K562 (cell line): ENCODE results near the gene ERVH48-1. TPM values are rescaled to one million over a fixed set of nuclear protein-coding genes. Genes with fewer than 3 reads are reported as not detected.

Experiments
- BCLAF1 ChIP-seq, 2 experiments: fragments of 450-650 bp in 1 of 2; IDR thresholded peaks; 2 replicates each; pipeline ENCODE4 v1.6.1; 2011 to 2017; ENCODE audit warnings: low read depth in 2 of 2, antibody characterized with exemption in 1 of 2, borderline replicate concordance in 1 of 2, low read length in 1 of 2, mild to moderate bottlenecking in 1 of 2, mixed read lengths in 1 of 2; ENCODE audit not compliant: control insufficient read depth in 1 of 2
- CBFB ChIP-seq: sonication (generic); formaldehyde crosslinking; IDR thresholded peaks from 2 replicates; pipeline ENCODE4 v1.4.0; 2020; ENCODE audit warnings: mild to moderate bottlenecking, missing genetic modification reagents
- CBX3 ChIP-seq, 2 experiments: IDR thresholded peaks; 1 replicate in 1 of 2; 2 replicates in 1 of 2; pipeline ENCODE4 v1.6.1; 2012; ENCODE audit warnings: inconsistent platforms in 2 of 2, low read length in 2 of 2, borderline replicate concordance in 1 of 2, control low read depth in 1 of 2
- CSDE1 ChIP-seq, 2 experiments: fragments of 450-650 bp; IDR thresholded peaks; 2 replicates each; pipeline ENCODE4 v1.6.1; 2016; ENCODE audit warnings: mild to moderate bottlenecking in 1 of 2
- E2F1 ChIP-seq: sonication (generic); formaldehyde crosslinking; IDR thresholded peaks from 2 replicates; pipeline ENCODE4 v1.8.1; 2023; ENCODE audit warnings: mild to moderate bottlenecking, missing genetic modification reagents, moderate library complexity
- E2F5 ChIP-seq: sonication (generic); formaldehyde crosslinking; IDR thresholded peaks from 2 replicates; pipeline ENCODE4 v1.8.0; 2022; ENCODE audit warnings: mild to moderate bottlenecking, missing genetic modification reagents
- ESRRA ChIP-seq: fragments of 450-650 bp; IDR thresholded peaks from 2 replicates; pipeline ENCODE4 v1.6.1; 2014; ENCODE audit warnings: low read depth, mild to moderate bottlenecking, moderate library complexity, borderline replicate concordance
- GABPB2 ChIP-seq: fragments of 250-450 bp; sonication (Bioruptor Pico); conservative IDR thresholded peaks from 2 replicates; pipeline ENCODE4 v1.5.1; 2021; ENCODE audit warnings: mild to moderate bottlenecking
- IFI16 ChIP-seq: fragments of 250-450 bp; sonication (Bioruptor Pico); IDR thresholded peaks from 2 replicates; pipeline ENCODE4 v2.1.2; 2022; ENCODE audit warnings: mild to moderate bottlenecking, inconsistent platforms
- KDM1A ChIP-seq, 2 experiments: fragments of 450-650 bp; IDR thresholded peaks; 2 replicates each; pipeline ENCODE4 v1.6.1; 2016; ENCODE audit warnings: mild to moderate bottlenecking in 2 of 2
- KDM2B ChIP-seq: fragments of 250-450 bp; sonication (Bioruptor Pico); IDR thresholded peaks from 2 replicates; pipeline ENCODE4 v1.8.0; 2021; ENCODE audit warnings: mild to moderate bottlenecking, moderate library complexity
- KLF10 ChIP-seq: fragments of 250-450 bp; sonication (Bioruptor Pico); IDR thresholded peaks from 2 replicates; pipeline ENCODE4 v1.6.1; 2021; ENCODE audit warnings: matching md5 sums
- MTF1 ChIP-seq: fragments of 250-450 bp; sonication (Bioruptor Pico); IDR thresholded peaks from 2 replicates; pipeline ENCODE4 v1.9.0; 2021; ENCODE audit warnings: moderate library complexity, mild to moderate bottlenecking, inconsistent platforms, borderline replicate concordance
- NFE2L1 ChIP-seq: fragments of 450-650 bp; IDR thresholded peaks from 2 replicates; pipeline ENCODE4 v1.6.1; 2016; ENCODE audit warnings: missing genetic modification characterization, low read depth, mild to moderate bottlenecking, missing compliant biosample characterization, moderate library complexity, borderline replicate concordance
- NRF1 ChIP-seq, 2 experiments: fragments of 450-650 bp; IDR thresholded peaks in 1 of 2; conservative IDR thresholded peaks in 1 of 2; 2 replicates each; pipeline ENCODE4 v1.6.1; 2014; ENCODE audit warnings: mild to moderate bottlenecking in 2 of 2
- POLR3G ChIP-seq: IDR thresholded peaks from 2 replicates; pipeline ENCODE4 v1.6.1; 2011; ENCODE audit not compliant: insufficient read length, insufficient replicate concordance; ENCODE audit errors: extremely low read depth
- SAP30 ChIP-seq: fragments of 200-600 bp; sonication (generic); IDR thresholded peaks from 2 replicates; pipeline ENCODE4 v1.6.1; 2012; ENCODE audit warnings: borderline replicate concordance, low read depth, mild to moderate bottlenecking, moderate library complexity, low read length, control low read depth, inconsistent platforms; ENCODE audit not compliant: insufficient read depth, poor library complexity, severe bottlenecking
- SMC3 ChIP-seq: conservative IDR thresholded peaks from 2 replicates; pipeline ENCODE4 v1.6.1; 2011; ENCODE audit warnings: low read depth, low read length, improper control_type of control experiment; ENCODE audit not compliant: insufficient read depth
- SREBF2 ChIP-seq: sonication (generic); formaldehyde crosslinking; IDR thresholded peaks from 2 replicates; pipeline ENCODE4 v1.4.0; 2020; ENCODE audit warnings: mild to moderate bottlenecking, missing genetic modification reagents
- TAF15 ChIP-seq: fragments of 200-400 bp; formaldehyde crosslinking; IDR thresholded peaks from 2 replicates; pipeline ENCODE4 v1.6.1; 2017; ENCODE audit warnings: mild to moderate bottlenecking, low read depth, low read length, moderate library complexity
- ZFPM2 ChIP-seq: fragments of 250-450 bp; sonication (Bioruptor Pico); IDR thresholded peaks from 2 replicates; pipeline ENCODE4 v1.5.1; 2022; ENCODE audit warnings: mild to moderate bottlenecking
- ZNF121 ChIP-seq: sonication (generic); formaldehyde crosslinking; conservative IDR thresholded peaks from 2 replicates; pipeline ENCODE4 v1.8.0; 2022; ENCODE audit warnings: missing genetic modification reagents
- ZNF3 ChIP-seq: fragments of 250-450 bp; sonication (Bioruptor Pico); IDR thresholded peaks from 2 replicates; pipeline ENCODE4 v1.5.0; 2021; ENCODE audit warnings: mild to moderate bottlenecking, moderate library complexity
- ZNF408 ChIP-seq: fragments of 250-450 bp; sonication (Bioruptor Pico); IDR thresholded peaks from 2 replicates; pipeline ENCODE4 v1.4.0; 2020; ENCODE audit warnings: low read depth, mild to moderate bottlenecking, moderate library complexity
- polyA plus RNA-seq, 8 experiments: library from polyadenylated mRNA; depleted of rRNA in 4 of 8; stranded (reverse) in 5 of 8; unstranded in 3 of 8; fragments of >200 nt; fragmentation: Nextera tagmentation in 2 of 8; fragmentation: Illumina TruSeq in 1 of 8; extraction: Ambion mirVana in 2 of 8; extraction: Trizol in 1 of 8; gene quantifications; 2 replicates each; pipeline versions ENCODE4 v1.2.1 to v1.2.3, GENCODE V29; 2011 to 2014; ENCODE audit warnings: inconsistent platforms in 1 of 8, missing spikeins in 1 of 8
- total RNA-seq, 7 experiments: library from RNA; depleted of rRNA in 6 of 7; stranded (reverse); fragments of >200 nt in 6 of 7; fragmentation: Illumina TruSeq in 2 of 7; extraction: Trizol in 2 of 7; gene quantifications; 2 replicates each; pipeline versions ENCODE4 v1.2.1 to v1.2.3, GENCODE V29; 2011 to 2021; ENCODE audit warnings: low replicate concordance in 1 of 7

ERVH48-1 gene
- total and polyA plus RNA-seq, 9 of the 15 experiments (the other 6 are each of a cell fraction or from before 2014, with no cell fraction given), result 0.08 to 0.49 (median 0.16) TPM; not detected in 3

- TF ChIP-seq MTF1 (0 out of 2 replicates have a peak, but pooled peaks have one; percentile 45), KLF10 (CRISPR knock-in tag) (no peak), POLR3G (no peak), ZNF121 (CRISPR knock-in tag) (no peak), NFE2L1 (tag) (peak; percentile 70), E2F1 (CRISPR knock-in tag) (no peak), KDM1A (IDR thresholded peaks at IDR 0.05) (no peak), CBFB (CRISPR knock-in tag) (no peak), E2F5 (CRISPR knock-in tag) (no peak), ESRRA (no peak), CBX3 (IDR thresholded peaks at IDR 0.05; ENCODE audit: borderline replicate concordance in 1 of 2, low read length in 2 of 2) (no peak), GABPB2 (CRISPR knock-in tag) (no peak), CSDE1 (IDR thresholded peaks at IDR 0.05) (no peak), BCLAF1 (IDR thresholded peaks at IDR 0.05; ENCODE audit: borderline replicate concordance in 1 of 2, control insufficient read depth in 1 of 2, low read depth in 2 of 2, low read length in 1 of 2) (no peak), SREBF2 (CRISPR knock-in tag) (no peak), ZNF3 (CRISPR knock-in tag) (0 out of 2 replicates have a peak, but pooled peaks have one; percentile 70), KDM2B (CRISPR knock-in tag) (no peak), SMC3 (no peak), ZFPM2 (CRISPR knock-in tag) (peak; percentile 51; the same call in 1 of the 2 replicates), NRF1 (conservative IDR thresholded peaks at IDR 0.05 in 1 of 2, IDR thresholded peaks at IDR 0.05 in 1 of 2) (no peak), ZNF408 (CRISPR knock-in tag) (no peak), SAP30 (no peak), IFI16 (CRISPR knock-in tag) (0 out of 2 replicates have a peak, but pooled peaks have one; percentile 36), TAF15 (no peak)
These were observed 45.7 kb upstream of the ERVH48-1 start (continued) for GRCh38 chr21:42970946-42971653.
